Panc1 (cell line): ENCODE measurements around the gene CEP85L. TPM values are rescaled to one million over a fixed set of nuclear protein-coding genes. Genes with fewer than 3 reads are reported as not detected.

Experiments
- ATAC-seq: fragments of 200-7000 bp; cut with Tn5 transposase; 2 replicates; pipeline ENCODE4 v1.9.1; 2020; ENCODE audit warnings: mild to moderate bottlenecking, moderate library complexity
- BruUV-seq: library from RNA; stranded (reverse); fragments of 400-500 nt; replicated peaks from 2 replicates; lab custom pipeline; 2021; lab: Mats Ljungman, UMichigan
- CTCF ChIA-PET: fragments of 300-600 bp; sonication (Branson Sonifier 250); formaldehyde crosslinking; loops from one replicate; lab custom pipeline; 2022; ENCODE audit warnings: antibody characterized with exemption; lab: Charles Lee
- POLR2A ChIA-PET: fragments of 300-600 bp; sonication (Branson Sonifier 250); formaldehyde crosslinking; loops from one replicate; lab custom pipeline; 2022; ENCODE audit warnings: antibody characterized with exemption; lab: Charles Lee
- DNase-seq: peaks from one replicate; pipeline ENCODE4 v3.0.0-alpha.2; 2010; ENCODE audit warnings: low read depth, low spot score
- H3K27ac ChIP-seq: 2 replicates; pipeline ENCODE4 v1.5.1; 2011; ENCODE audit warnings: mild to moderate bottlenecking, low read length, inconsistent platforms
- H3K27me3 ChIP-seq: fragments of 200-500 bp; sonication (Bioruptor generic); 2 replicates; pipeline ENCODE4 v1.6.0; 2014; ENCODE audit warnings: low read length, inconsistent platforms; ENCODE audit not compliant: control insufficient read depth, insufficient read depth
- H3K36me3 ChIP-seq: fragments of 200-500 bp; sonication (Bioruptor generic); 2 replicates; pipeline ENCODE4 v1.5.1; 2014; ENCODE audit warnings: inconsistent platforms, mild to moderate bottlenecking, low read length, moderate library complexity; ENCODE audit not compliant: control insufficient read depth, insufficient read depth
- H3K4me1 ChIP-seq: 2 replicates; pipeline ENCODE4 v1.5.1; 2011; ENCODE audit warnings: inconsistent platforms, mild to moderate bottlenecking, low read length, moderate library complexity; ENCODE audit not compliant: control insufficient read depth, insufficient read depth
- H3K4me3 ChIP-seq, 2 experiments: 2 replicates each; pipeline ENCODE4 v1.5.1; 2011 to 2012; ENCODE audit warnings: low read depth in 2 of 2, low read length in 2 of 2, mild to moderate bottlenecking in 2 of 2, inconsistent platforms in 1 of 2, moderate library complexity in 1 of 2
- H3K9me3 ChIP-seq: fragments of 200-500 bp; sonication (Bioruptor generic); 2 replicates; pipeline ENCODE4 v1.5.1; 2014; ENCODE audit warnings: low read depth, mild to moderate bottlenecking, inconsistent platforms, low read length, moderate library complexity; ENCODE audit not compliant: control insufficient read depth, insufficient read depth
- CTCF ChIP-seq: fragments of 450-650 bp; IDR thresholded peaks from 2 replicates; pipeline ENCODE4 v1.5.1; 2017; ENCODE audit warnings: mild to moderate bottlenecking
- POLR2AphosphoS5 ChIP-seq: IDR thresholded peaks from 2 replicates; pipeline ENCODE4 v1.6.1; 2012; ENCODE audit warnings: mild to moderate bottlenecking, low read depth, low read length, moderate library complexity
- REST ChIP-seq, 2 experiments: IDR thresholded peaks; 2 replicates each; pipeline ENCODE4 v1.6.1; 2011 to 2012; ENCODE audit warnings: low read depth in 2 of 2, control low read depth in 1 of 2, low read length in 1 of 2, mild to moderate bottlenecking in 1 of 2, moderate library complexity in 1 of 2; ENCODE audit not compliant: insufficient read depth in 1 of 2
- SIN3A ChIP-seq: IDR thresholded peaks from 2 replicates; pipeline ENCODE4 v1.6.1; 2012; ENCODE audit warnings: low read depth, mild to moderate bottlenecking, low read length, moderate library complexity, borderline replicate concordance; ENCODE audit not compliant: insufficient read depth
- TCF7L2 ChIP-seq: IDR thresholded peaks from 2 replicates; pipeline ENCODE4 v1.6.1; 2011; ENCODE audit warnings: mild to moderate bottlenecking, low read depth, low read length, inconsistent platforms
- in situ Hi-C: cut with HindIII; loops from 2 replicates; pipeline ENCODE4 v1.10.0; 2016; ENCODE audit warnings: low sequenced_read_pairs, low pct_unique_long_range_greater_than_20kb
- intact Hi-C: fragments of 100-400 bp; cut with micrococcal nuclease; formaldehyde crosslinking; loops from one replicate; pipeline ENCODE4 v1.10.0; 2022; ENCODE audit not compliant: unreplicated experiment
- total RNA-seq: library from RNA; stranded (reverse); gene quantifications from one replicate; pipeline ENCODE4 v1.2.1, GENCODE V29; 2021; ENCODE audit not compliant: unreplicated experiment

The CEP85L gene
- total RNA-seq, 1 experiment from 2014 or later = 6.7 TPM

- no peaks in the 10 kb centered on the region for H3K27me3 ChIP-seq
- peaks cover 7% of the 10 kb centered on the region; the same call in 1 of the 2 replicates for H3K9me3 ChIP-seq
- H3K36me3 ChIP-seq = no peaks in the 10 kb centered on the region
- H3K4me3 ChIP-seq = no peak overlapping the region
- POLR2A ChIA-PET = interaction anchor here (0.7 kb wide), 1 partner anchor 29 kb away, joined by 3 read pairs; no protein-coding TSS in a partner anchor
- TF ChIP-seq POLR2AphosphoS5 (no peak), TCF7L2 (no peak), REST (IDR thresholded peaks at IDR 0.05; ENCODE audit: insufficient read depth in 1 of 2, low read depth in 2 of 2, low read length in 1 of 2) (no peak), CTCF (no peak), SIN3A (no peak)
- H3K4me1 ChIP-seq = no peaks in the 10 kb centered on the region
- BruUV-seq = no TSS peak
- in situ Hi-C loops (no loop called here), intact Hi-C loops (no loop called here)
- CTCF ChIA-PET = no interaction called here
- H3K27ac ChIP-seq = no peak overlapping the region
- no peak for DNase-seq
- no peak for ATAC-seq
Observed at GRCh38 chr6:118621799-118622470, 29.5 kb downstream of the CEP85L start.

- no peaks in the 10 kb centered on the region for H3K27me3 ChIP-seq
- TF ChIP-seq REST (IDR thresholded peaks at IDR 0.05; ENCODE audit: insufficient read depth in 1 of 2, low read depth in 2 of 2, low read length in 1 of 2) = no peak
- no peak for TF ChIP-seq TCF7L2
- TF ChIP-seq POLR2AphosphoS5 = no peak
- TF ChIP-seq SIN3A = no peak
- no peak for TF ChIP-seq CTCF
- no peaks in the 10 kb centered on the region for H3K4me1 ChIP-seq
- POLR2A ChIA-PET = no interaction called here
- no peak for ATAC-seq
- no peaks in the 10 kb centered on the region for H3K9me3 ChIP-seq
- in situ Hi-C loops = no loop called here
- H3K27ac ChIP-seq = no peak overlapping the region
- H3K4me3 ChIP-seq = no peak overlapping the region
- DNase-seq = no peak
- CTCF ChIA-PET = no interaction called here
- H3K36me3 ChIP-seq = no peaks in the 10 kb centered on the region
- BruUV-seq = no TSS peak
- intact Hi-C loops = no loop called here
Observed at GRCh38 chr6:118620202-118620601, 31.2 kb downstream of the CEP85L start.
